Gastroesophageal sphincter (tissue), 3 donors: ENCODE measurements around the gene LATS2.

Source experiments
- EP300 ChIP-seq: sonication (generic); formaldehyde crosslinking; IDR thresholded peaks from one replicate; pipeline ENCODE4 v1.6.1; 2017; ENCODE audit warnings: antibody characterized with exemption, mild to moderate bottlenecking
- POLR2A ChIP-seq, 2 donors: fragments of 450-650 bp; IDR thresholded peaks; one replicate each; pipeline ENCODE4 v1.6.1; 2017; ENCODE audit warnings: antibody characterized with exemption in 2 of 2, mild to moderate bottlenecking in 2 of 2, moderate library complexity in 1 of 2
- POLR2AphosphoS5 ChIP-seq: sonication (generic); formaldehyde crosslinking; IDR thresholded peaks from one replicate; pipeline ENCODE4 v1.6.1; 2017; ENCODE audit warnings: antibody characterized with exemption
- TF ChIP-seq, protein P1 (sequence below), 4 experiments: fragments of 200-600 bp in 2 of 4; fragments of 450-650 bp in 2 of 4; sonication (generic) in 1 of 4; IDR thresholded peaks; one replicate each; pipeline ENCODE4 v1.5.1; 2017 to 2019; ENCODE audit warnings: antibody characterized with exemption in 4 of 4, mild to moderate bottlenecking in 2 of 4, moderate library complexity in 2 of 4

DNA sequence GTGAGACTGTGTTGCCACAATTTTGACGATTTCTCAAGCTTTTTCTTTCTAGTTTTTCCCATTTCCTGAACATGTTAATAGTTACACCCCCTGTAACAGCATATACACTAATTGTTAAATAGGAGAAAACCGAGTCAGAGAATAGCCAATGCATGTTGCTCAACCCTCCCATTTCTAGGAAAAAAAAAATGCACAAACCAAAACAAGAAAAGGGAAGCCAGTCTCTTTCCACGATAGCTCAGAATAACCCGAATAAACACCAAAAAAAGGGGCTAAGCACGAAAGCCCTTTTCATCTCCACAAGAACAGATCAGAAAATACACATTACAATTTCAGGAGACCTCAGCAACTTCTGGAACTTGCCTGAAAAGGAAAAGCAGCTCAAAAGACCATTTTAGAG lies 16.3 kb downstream of the LATS2 start:
- TF ChIP-seq, protein P1, sequence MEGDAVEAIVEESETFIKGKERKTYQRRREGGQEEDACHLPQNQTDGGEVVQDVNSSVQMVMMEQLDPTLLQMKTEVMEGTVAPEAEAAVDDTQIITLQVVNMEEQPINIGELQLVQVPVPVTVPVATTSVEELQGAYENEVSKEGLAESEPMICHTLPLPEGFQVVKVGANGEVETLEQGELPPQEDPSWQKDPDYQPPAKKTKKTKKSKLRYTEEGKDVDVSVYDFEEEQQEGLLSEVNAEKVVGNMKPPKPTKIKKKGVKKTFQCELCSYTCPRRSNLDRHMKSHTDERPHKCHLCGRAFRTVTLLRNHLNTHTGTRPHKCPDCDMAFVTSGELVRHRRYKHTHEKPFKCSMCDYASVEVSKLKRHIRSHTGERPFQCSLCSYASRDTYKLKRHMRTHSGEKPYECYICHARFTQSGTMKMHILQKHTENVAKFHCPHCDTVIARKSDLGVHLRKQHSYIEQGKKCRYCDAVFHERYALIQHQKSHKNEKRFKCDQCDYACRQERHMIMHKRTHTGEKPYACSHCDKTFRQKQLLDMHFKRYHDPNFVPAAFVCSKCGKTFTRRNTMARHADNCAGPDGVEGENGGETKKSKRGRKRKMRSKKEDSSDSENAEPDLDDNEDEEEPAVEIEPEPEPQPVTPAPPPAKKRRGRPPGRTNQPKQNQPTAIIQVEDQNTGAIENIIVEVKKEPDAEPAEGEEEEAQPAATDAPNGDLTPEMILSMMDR (IDR thresholded peaks at IDR 0.05), result no peak
- TF ChIP-seq POLR2A (IDR thresholded peaks at IDR 0.05), result no peak
- no peak for TF ChIP-seq EP300
- TF ChIP-seq POLR2AphosphoS5, result no peak
